Measurements from ENCODE around the gene SPNS2. TPM values are rescaled to one million over a fixed set of nuclear protein-coding genes. Genes with fewer than 3 reads are reported as not detected.

SPNS2 gene
- total RNA-seq, 2 experiments from 2014 or later, result 4.0 to 4.2 TPM

GRCh38 chr17:4553669-4554068 is 55.0 kb downstream of the SPNS2 start:
- no peaks in the 10 kb centered on the region for H3K27me3 Mint-ChIP-seq (ENCODE audit: low read depth)
- peaks cover 33% of the 10 kb centered on the region for H3K36me3 Mint-ChIP-seq (ENCODE audit: low read depth)
- no peaks in the 10 kb centered on the region for H3K9me3 Mint-ChIP-seq (ENCODE audit: insufficient read depth)
- ChIA-PET CTCF (interaction anchor here (2.0 to 5.3 kb wide), 2 partner anchors 13 to 133 kb away, joined by 9 to 44 read pairs; no protein-coding TSS in a partner anchor), POLR2A (no interaction called here)
- H3K27ac Mint-ChIP-seq, result peak overlapping the region; percentile 63
- H3K4me3 Mint-ChIP-seq, result peak overlapping the region; percentile 93
- peaks cover 35% of the 10 kb centered on the region for H3K4me1 Mint-ChIP-seq (ENCODE audit: low read depth)
- no peak for DNase-seq
- ATAC-seq, result no peak

DNA sequence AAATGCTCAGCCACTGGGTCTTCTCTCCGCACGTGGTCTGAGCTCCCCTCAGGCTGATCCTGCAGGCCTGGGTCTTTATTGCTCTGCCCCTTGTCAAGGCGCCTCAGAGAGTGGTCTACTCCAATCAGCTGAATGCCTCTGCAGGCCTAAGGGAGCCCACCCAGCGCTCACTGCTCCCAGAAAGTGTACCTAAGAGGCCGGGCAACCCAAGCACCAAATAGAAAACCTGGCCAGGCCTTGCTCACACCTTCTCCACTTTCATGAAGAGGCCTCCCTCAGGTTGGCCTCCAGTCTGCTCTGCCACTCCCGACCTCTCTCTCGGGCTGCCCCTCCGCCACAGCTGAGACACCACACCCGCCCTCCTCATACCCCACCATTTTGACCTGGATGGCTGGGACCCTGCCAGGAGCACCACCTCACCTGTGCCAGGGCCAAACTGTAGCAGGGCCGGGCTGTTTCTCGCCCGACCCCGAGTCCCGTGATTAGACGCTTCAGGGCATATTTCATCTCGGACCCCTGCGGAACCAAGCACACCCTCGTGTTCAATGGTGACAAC is 55.8 kb downstream of the SPNS2 start:
- Mint-ChIP-seq H3K4me1 (ENCODE audit: low read depth) (peaks cover 35% of the 10 kb centered on the region), H3K4me3 (peak overlapping the region; percentile 93), H3K27ac (peak overlapping the region; percentile 95), H3K9me3 (ENCODE audit: insufficient read depth) (no peaks in the 10 kb centered on the region), H3K27me3 (ENCODE audit: low read depth) (no peaks in the 10 kb centered on the region), H3K36me3 (ENCODE audit: low read depth) (peaks cover 30% of the 10 kb centered on the region)
- DNase-seq, result no peak
- ChIA-PET POLR2A (interaction anchor here (0.9 kb wide), 1 partner anchor 188 kb away, joined by 3 read pairs; the partner anchor contains the start of gene UBE2G1), CTCF (interaction anchor here (1.0 to 5.3 kb wide), 3 partner anchors 9 to 134 kb away, joined by 3 to 44 read pairs (median 9); no protein-coding TSS in a partner anchor)
- ATAC-seq, result peak; percentile 2

DNA sequence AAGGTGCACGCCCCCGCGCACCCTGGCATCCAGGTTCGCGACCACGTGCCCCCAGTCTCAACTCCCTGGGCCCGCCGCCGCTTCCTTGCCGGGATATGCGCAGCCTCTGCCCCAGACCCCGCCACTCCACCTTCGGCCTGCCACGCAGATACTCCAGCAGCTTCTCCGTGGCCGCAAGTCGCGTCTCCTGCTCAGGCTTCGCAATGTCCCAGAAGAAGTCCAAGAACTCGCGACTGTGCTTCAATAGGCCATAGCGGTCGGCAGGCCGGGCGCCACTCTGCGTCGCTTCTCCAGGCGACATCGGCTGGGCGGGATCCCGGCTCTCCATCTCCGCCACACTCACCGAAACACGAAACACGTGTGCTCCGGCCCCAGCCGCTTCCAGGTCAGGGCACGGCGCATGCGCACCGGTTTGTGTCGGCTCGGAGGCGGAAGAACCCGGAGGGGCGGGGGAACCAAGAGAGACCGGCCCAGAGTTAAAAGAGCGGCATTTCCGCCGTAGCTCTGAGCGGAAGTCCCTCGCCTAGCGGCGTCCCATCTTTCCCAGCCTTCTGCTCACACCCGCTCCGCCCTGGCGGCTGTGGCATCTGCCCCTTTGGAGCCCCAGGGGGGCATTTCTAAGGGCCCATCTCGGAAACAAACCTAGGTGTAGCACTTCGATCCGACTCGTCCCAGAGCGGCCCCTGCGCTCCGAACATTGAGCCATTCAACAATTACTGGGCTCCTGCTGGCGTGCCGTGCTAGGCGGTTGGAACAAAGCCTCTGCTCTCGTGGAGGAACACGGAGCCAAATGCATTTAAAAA is 56.5 kb downstream of the SPNS2 start, which contains the start of gene MYBBP1A:
Gene MYBBP1A (minus strand): TSS at position 388 of the 803 bp plus-strand sequence. CDS start 60 bp downstream, at position 328.
- DNase-seq (peak; percentile 98), ATAC-seq (peak; percentile 93)
- no peaks in the 10 kb centered on the region for H3K9me3 Mint-ChIP-seq (ENCODE audit: insufficient read depth)
- peaks cover 35% of the 10 kb centered on the region for H3K4me1 Mint-ChIP-seq (ENCODE audit: low read depth)
- CTCF ChIA-PET, result interaction anchor here (1.0 to 5.3 kb wide), 5 partner anchors 8 to 354 kb away, joined by 3 to 44 read pairs (median 3); no protein-coding TSS in a partner anchor
- peak within 1 kb of the TSS; percentile 93 for H3K4me3 Mint-ChIP-seq
- H3K27me3 Mint-ChIP-seq (ENCODE audit: low read depth), result no peaks in the 10 kb centered on the region
- POLR2A ChIA-PET, result interaction anchor here (0.6 to 1.0 kb wide), 5 partner anchors 10 to 189 kb away, joined by 3 read pairs; partner anchors contain the start of gene UBE2G1
- H3K36me3 Mint-ChIP-seq (ENCODE audit: low read depth), result peaks cover 25% of the 10 kb centered on the region
- H3K27ac Mint-ChIP-seq, result peak within 1 kb of the TSS; percentile 95

DNA sequence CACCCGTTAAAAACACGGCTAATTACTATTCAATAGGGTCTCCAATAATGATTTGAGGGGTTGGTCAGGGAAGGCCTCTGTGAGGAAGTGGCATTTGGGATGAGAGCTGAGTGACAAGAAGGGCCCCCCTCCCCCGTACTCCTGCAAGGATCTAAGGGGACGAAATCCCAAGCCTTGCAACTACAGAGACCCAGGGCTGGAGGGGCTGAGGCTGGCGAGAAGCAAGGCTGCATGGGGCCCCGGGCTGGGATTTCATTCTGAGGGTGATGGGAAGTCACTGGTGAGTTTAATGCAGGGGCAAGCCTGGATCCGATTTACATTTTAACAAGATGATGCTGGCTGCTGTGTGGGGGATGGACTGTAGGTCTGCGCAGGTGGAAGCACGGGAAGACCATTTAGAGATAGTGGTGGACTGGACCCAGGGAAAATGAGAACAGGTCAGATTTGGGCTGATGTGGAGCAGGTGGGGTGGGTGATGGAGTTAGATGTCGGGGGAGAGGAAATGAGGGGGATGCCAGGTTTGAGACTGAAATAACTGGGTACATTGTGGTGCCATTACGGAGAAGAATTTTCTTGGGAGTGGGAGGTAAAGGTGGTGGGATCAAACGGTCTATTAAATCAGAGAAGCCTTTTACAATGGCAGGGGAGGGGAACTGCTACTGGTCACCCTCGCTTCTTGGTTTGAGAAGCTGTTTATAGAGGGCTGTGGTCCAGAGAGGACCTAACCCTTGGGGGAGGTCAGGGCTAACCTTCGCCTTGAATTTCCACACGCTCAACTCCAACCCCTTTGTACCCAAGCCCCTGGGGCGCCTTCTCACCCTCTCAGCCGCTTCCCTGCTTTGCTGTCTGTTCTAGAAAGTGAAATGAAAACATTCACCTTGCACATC is 57.4 kb downstream of the SPNS2 start:
- POLR2A ChIA-PET, result interaction anchor here (0.5 to 1.1 kb wide), 5 partner anchors 9 to 411 kb away, joined by 3 to 5 read pairs (median 3); no protein-coding TSS in a partner anchor
- Mint-ChIP-seq H3K27me3 (ENCODE audit: low read depth) (no peaks in the 10 kb centered on the region), H3K4me1 (ENCODE audit: low read depth) (peaks cover 37% of the 10 kb centered on the region), H3K4me3 (peak overlapping the region; percentile 93), H3K36me3 (ENCODE audit: low read depth) (peaks cover 16% of the 10 kb centered on the region), H3K9me3 (ENCODE audit: insufficient read depth) (no peaks in the 10 kb centered on the region), H3K27ac (peak overlapping the region; percentile 95)
- CTCF ChIA-PET, result interaction anchor here (1.0 to 5.3 kb wide), 5 partner anchors 10 to 353 kb away, joined by 3 to 44 read pairs (median 6); no protein-coding TSS in a partner anchor
- ATAC-seq (no peak), DNase-seq (no peak)

- Mint-ChIP-seq H3K4me1 (ENCODE audit: low read depth) (peaks cover 46% of the 10 kb centered on the region), H3K36me3 (ENCODE audit: low read depth) (peaks cover 9% of the 10 kb centered on the region), H3K27ac (no peak overlapping the region), H3K4me3 (no peak overlapping the region), H3K27me3 (ENCODE audit: low read depth) (no peaks in the 10 kb centered on the region), H3K9me3 (ENCODE audit: insufficient read depth) (no peaks in the 10 kb centered on the region)
- ATAC-seq (no peak), DNase-seq (no peak)
- ChIA-PET POLR2A (interaction anchor here (1.1 kb wide), 1 partner anchor 388 kb away, joined by 3 read pairs; no protein-coding TSS in a partner anchor), CTCF (interaction anchor here (0.8 to 5.3 kb wide), 3 partner anchors 9 to 136 kb away, joined by 3 to 44 read pairs (median 6); no protein-coding TSS in a partner anchor)
These were observed 58.3 kb downstream of the SPNS2 start for GRCh38 chr17:4556996-4557395.

- no peak for DNase-seq
- ChIA-PET CTCF (interaction anchor here (0.8 to 5.3 kb wide), 3 partner anchors 8 to 137 kb away, joined by 3 to 44 read pairs (median 6); no protein-coding TSS in a partner anchor), POLR2A (no interaction called here)
These were observed 59.1 kb downstream of the SPNS2 start for GRCh38 chr17:4557626-4558346.

GRCh38 chr17:4558347-4558971 is 59.8 kb downstream of the SPNS2 start:
- no peak for ATAC-seq
- Mint-ChIP-seq H3K4me3 (no peak overlapping the region), H3K27me3 (ENCODE audit: low read depth) (no peaks in the 10 kb centered on the region), H3K4me1 (ENCODE audit: low read depth) (peaks cover 60% of the 10 kb centered on the region), H3K36me3 (ENCODE audit: low read depth) (peaks cover 3% of the 10 kb centered on the region), H3K27ac (no peak overlapping the region), H3K9me3 (ENCODE audit: insufficient read depth) (no peaks in the 10 kb centered on the region)
- POLR2A ChIA-PET, result no interaction called here
- DNase-seq, result no peak
- CTCF ChIA-PET, result no interaction called here

More at GRCh38 chr17:4557626-4558346, 59.1 kb downstream of the SPNS2 start:
- H3K4me3 Mint-ChIP-seq, result no peak overlapping the region
- peak overlapping the region; percentile 43 for H3K27ac Mint-ChIP-seq
- no peaks in the 10 kb centered on the region for H3K27me3 Mint-ChIP-seq (ENCODE audit: low read depth)
- peaks cover 3% of the 10 kb centered on the region for H3K36me3 Mint-ChIP-seq (ENCODE audit: low read depth)
- no peaks in the 10 kb centered on the region for H3K9me3 Mint-ChIP-seq (ENCODE audit: insufficient read depth)
- H3K4me1 Mint-ChIP-seq (ENCODE audit: low read depth), result peaks cover 53% of the 10 kb centered on the region
- no peak for ATAC-seq

DNA sequence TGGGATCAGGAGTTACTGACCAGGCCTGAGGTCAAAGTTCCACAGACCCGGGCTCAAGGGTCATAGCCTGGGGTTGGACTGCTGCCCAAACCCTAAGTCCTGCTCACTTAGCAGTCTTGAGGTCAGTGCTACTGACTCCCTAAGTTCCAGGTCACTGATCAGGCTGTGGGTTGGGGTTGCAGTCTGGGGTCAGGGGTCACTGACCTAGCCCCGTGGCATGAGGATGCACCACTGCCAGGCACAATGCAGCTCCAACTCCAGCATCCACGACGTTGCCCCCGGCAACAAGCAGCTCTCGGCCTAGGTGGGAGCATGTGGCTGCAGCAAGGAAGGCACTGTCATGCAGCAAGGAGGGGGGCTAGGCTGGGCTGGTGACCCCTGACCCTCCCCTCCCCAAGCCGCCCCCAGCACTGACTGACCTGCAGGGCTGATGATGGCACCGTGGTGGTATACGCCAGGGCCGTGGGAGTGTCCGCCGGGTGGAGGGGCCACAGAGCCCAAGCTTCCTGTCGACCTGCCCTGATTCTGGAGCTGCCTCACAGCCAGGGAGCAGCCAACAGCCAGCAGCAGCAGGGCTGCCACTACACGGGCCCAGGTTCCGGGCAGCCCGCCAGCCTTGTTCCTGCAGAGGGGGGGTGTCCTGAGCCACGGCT is 60.6 kb downstream of the SPNS2 start:
- CTCF ChIA-PET, result no interaction called here
- Mint-ChIP-seq H3K9me3 (ENCODE audit: insufficient read depth) (no peaks in the 10 kb centered on the region), H3K4me1 (ENCODE audit: low read depth) (peaks cover 56% of the 10 kb centered on the region), H3K27me3 (ENCODE audit: low read depth) (no peaks in the 10 kb centered on the region), H3K36me3 (ENCODE audit: low read depth) (no peaks in the 10 kb centered on the region), H3K27ac (no peak overlapping the region), H3K4me3 (no peak overlapping the region)
- DNase-seq (no peak), ATAC-seq (no peak)
- POLR2A ChIA-PET, result no interaction called here

DNA sequence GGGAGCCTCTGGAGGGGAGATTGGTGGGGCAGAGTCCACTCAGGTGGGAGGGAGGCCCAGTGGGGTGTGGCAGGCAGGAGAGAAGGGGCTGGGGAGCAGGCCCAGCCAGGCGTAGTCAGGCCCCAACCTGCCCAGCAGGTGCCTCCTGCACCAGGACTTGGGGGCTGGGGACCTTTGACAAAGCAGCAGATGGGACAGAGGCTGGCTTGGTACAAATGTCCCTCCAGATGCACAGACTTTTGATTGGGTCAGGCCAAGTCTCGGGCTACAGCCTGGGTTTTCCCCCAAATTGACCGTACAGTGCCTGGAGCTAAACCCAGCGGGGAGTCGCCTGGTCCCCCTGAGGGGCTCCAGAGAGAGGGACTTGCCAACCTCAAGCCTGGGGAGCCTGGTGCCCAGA is 61.3 kb downstream of the SPNS2 start:
- H3K4me3 Mint-ChIP-seq, result no peak overlapping the region
- CTCF ChIA-PET, result no interaction called here
- POLR2A ChIA-PET, result no interaction called here
- H3K9me3 Mint-ChIP-seq (ENCODE audit: insufficient read depth), result no peaks in the 10 kb centered on the region
- H3K27me3 Mint-ChIP-seq (ENCODE audit: low read depth), result no peaks in the 10 kb centered on the region
- no peak overlapping the region for H3K27ac Mint-ChIP-seq
- no peak for DNase-seq
- H3K4me1 Mint-ChIP-seq (ENCODE audit: low read depth), result peaks cover 51% of the 10 kb centered on the region
- H3K36me3 Mint-ChIP-seq (ENCODE audit: low read depth), result no peaks in the 10 kb centered on the region
- ATAC-seq, result no peak

DNA sequence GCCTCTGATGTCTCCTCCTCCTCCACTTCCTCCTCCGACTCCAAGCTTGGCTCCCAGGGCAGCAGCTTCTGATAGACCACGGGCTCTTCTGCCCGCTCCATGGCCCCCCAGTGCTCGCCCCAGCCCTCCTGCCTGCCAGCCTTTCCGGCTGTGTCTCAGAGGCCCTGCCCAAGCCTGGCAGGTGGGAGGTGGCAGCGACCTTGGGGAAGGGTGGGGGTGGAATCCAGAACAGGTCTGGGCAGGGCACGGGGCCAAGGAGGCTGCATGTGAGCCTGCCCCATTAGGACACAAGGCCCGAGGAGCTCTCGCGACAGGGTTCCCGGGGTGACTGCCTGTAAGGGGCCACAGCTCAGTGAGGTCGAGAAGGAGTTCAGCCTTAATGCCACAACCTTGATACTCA is 61.7 kb downstream of the SPNS2 start, which contains the start of gene GGT6:
Gene GGT6 (minus strand): TSS at position 157 of the 400 bp plus-strand sequence. CDS start 56 bp downstream, at position 101.
- ChIA-PET POLR2A (no interaction called here), CTCF (interaction anchor here (1.0 kb wide), 1 partner anchor 124 kb away, joined by 3 read pairs; no protein-coding TSS in a partner anchor)
- no peak for ATAC-seq
- peaks cover 52% of the 10 kb centered on the region for H3K4me1 Mint-ChIP-seq (ENCODE audit: low read depth)
- H3K27me3 Mint-ChIP-seq (ENCODE audit: low read depth), result no peaks in the 10 kb centered on the region
- no peaks in the 10 kb centered on the region for H3K9me3 Mint-ChIP-seq (ENCODE audit: insufficient read depth)
- no peaks in the 10 kb centered on the region for H3K36me3 Mint-ChIP-seq (ENCODE audit: low read depth)
- no peak within 1 kb of the TSS for H3K4me3 Mint-ChIP-seq
- no peak for DNase-seq
- no peak within 1 kb of the TSS for H3K27ac Mint-ChIP-seq
